Head of caudate nucleus (tissue), 42 donors: ENCODE results near the gene PLEKHA7.
A peak's percentile ranks its signal among the peaks of the same experiment; 100 is the strongest.

ENCODE experiments used
- DNase-seq, 42 donors: peaks; one replicate each; pipeline versions ENCODE4 v3.0.0 to v3.0.0-alpha.2; 2020 to 2021; ENCODE audit warnings: mixed read lengths in 7 of 42
- intact Hi-C: fragments of 100-400 bp; cut with DNase I; formaldehyde crosslinking; loops from one replicate; pipeline ENCODE4 v1.15.0; 2022

Gene PLEKHA7

DNA sequence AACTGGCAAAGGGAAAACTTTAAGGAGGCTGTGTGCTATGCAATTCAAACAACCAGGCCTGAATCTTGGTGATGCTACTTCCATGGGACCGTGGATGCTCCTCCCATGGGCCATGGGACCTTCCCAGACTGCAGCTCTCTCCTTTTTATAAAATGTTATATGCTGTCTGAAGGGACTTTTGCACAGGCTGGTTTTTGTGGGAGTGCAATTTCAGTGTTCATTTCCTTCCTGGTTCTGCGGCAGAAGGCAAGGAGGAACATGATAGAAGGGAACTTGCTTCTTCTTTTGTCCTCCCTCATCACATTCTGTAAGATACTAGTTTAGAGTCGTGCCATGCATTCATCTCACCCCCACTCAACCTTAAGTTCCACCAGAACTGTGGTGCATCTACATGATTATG lies 206.9 kb downstream of the PLEKHA7 start:
- intact Hi-C loops: no loop called here

DNA sequence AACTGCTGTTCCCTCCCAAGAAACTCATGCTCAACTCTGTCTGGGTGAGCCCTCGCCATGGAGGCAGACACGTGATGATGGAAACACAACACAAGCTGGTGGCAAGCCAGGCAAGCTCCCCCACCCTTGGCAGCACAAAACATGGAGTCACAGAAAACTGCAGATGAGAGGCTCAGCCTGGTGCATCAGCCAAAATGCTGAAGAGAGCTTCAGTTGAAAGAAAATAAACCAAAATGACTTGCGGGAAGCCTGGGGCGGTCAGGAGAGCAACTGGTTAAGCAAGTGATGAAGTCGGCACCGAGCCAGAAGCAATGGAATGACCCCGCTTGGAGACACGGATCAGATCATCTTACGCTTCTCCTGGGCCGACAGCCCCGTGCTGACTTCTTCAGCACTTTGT lies 207.4 kb downstream of the PLEKHA7 start:
- intact Hi-C loops: no loop called here
- DNase-seq: peak in 21 of 42 donors; percentile 11 to 77 (median 49)

More for the DNA sequence above, 206.9 kb downstream of the PLEKHA7 start:
- DNase-seq: no peak

DNA sequence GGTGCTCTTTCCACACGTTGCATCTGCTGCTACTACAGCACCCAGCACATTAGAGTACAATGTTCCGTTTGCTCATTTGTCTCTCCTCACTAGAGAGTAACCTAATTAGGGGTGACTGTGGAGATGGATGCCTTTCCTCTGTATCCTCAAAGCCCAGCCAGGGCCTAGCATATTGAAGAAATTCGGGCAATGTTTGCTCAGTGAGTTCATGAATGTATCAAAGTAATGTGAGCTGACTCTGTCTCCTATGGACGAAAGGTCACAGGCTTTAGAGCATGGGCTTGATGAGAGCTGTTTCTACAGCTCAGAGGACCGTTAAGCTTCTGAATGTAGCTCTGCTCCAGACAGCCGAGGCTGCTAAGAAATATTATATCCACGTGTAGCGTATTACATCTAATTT lies 208.3 kb downstream of the PLEKHA7 start:
- no peak for DNase-seq
- intact Hi-C loops: no loop called here

DNA sequence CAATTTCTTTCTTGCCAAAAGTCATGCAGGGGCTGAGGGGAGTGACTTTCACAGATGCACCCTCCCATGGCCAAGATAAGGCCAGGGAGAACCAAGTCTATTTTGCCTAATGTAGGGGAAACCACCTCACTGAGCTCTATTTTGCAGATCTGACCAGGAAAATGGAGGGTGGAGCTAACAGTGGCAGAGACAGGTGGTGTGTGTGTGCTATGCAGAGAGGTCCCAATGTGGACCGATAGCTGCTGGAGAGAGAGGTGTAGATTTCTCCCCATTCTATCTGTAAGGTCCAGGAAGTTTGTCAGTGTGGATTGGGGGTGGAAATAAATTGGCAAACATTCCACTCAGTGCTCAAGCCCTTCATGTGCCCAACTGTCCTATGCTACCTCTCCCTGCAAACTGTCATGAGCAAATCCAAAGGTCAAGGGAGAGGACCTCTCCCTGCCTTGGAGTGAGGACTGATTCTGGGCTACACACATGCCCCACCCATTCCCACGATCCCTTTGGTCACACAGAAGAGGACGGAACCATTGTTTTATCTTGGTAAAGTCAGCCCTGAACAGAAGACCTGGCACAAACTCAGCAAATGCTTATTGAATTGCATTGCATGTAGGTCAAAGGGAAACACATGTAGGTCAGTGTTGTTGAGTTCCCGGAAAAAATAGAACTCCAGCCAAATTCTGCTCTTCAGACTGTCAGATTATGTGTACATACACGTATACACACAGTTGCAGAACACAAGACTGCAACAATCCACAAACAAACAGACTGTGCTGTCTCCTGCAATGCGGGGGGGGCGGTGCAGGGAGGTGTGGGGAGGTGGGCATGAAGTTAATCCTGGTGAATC lies 209.9 kb downstream of the PLEKHA7 start:
- DNase-seq: no peak
- intact Hi-C loops: no loop called here

DNA sequence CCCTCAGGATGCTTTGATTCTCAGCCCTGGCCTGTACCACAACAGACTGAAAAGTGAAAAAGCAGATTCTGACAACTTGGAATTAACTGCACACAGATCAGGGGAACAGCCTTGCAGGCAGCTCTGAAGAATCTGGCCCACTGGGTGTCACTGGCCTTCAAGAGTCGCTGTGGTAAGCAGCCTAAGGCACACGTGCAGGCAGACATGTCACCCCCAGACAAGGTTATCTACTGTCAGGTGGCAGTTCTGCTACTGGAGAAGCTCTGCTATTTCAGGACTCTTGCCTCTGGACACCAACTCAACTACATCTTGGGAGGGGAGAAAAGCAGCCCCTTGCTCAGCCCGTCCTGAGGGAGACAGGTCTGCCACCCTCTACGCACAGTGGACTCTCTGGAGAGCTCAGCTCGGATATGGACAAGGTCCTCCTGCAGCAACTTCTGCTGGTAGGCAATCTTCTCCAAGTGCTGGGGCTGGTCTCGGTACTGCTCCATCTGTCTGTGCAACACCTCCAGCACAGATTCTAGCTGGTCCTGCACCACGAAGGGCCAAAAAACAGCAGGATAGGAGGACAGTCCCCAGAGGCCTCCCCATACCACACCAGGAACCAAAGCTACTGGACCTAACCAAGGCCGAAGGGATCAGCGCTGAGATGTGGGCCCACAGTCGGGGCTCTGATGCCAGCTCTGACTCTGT lies 212.8 kb downstream of the PLEKHA7 start:
- intact Hi-C loops: no loop called here
- DNase-seq: no peak

DNA sequence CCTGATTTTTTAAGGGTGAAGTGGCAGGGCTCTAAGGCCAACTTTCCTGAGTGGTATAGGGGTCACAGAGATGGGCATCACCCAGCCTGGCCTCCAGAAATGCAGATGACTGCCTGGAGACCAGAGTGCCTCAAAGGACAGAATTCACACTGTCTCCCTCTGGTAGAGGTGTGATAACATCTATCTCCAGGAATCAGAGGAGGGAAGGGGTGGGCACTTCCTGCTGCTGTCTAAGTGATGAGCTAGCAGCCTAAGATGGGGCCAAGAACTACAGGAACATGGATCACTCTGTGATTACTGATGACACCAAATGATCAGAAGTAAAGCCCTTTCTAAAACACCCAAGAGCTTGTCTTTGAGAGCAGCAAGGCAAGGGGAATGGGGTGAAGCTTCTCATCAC lies 213.8 kb downstream of the PLEKHA7 start:
- intact Hi-C loops: no loop called here
- DNase-seq: no peak

DNA sequence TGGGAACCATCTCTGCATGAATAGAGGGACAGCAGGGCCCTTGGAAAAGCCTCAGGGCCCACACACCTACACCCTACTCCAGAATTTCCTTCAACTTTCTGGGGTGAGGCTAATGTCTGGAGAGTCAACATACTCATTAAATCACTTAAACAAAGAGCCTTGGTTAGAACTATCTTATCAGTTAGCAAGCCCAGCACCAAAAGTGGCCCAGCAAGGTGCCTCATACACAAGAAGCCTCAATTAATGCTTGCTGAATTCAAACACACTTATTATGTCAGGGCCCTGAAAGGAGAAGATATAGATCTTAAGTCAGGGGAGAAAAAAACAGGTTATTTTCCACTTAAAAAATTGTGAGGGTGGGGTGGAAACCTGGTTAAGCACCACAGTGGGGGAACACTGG lies 214.3 kb downstream of the PLEKHA7 start:
- no peak for DNase-seq
- intact Hi-C loops: no loop called here

DNA sequence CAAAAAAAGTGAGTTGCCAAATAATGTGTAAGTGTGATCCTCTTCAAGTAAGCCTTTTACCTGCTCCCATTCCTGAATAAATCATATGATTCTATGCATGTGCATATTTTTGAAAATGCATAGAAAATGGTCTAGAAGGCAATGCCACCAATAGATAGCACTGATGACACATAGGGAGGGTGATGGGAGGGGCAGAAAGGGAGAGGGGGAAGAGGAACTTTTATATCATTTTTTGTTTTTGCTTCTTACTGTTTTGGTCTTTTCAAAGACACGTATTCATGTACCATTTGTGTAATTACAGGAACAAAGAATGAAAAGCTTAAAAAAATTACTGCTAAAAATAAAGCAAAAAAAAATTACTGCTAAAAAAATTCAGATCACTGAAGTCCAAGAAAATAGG lies 215.0 kb downstream of the PLEKHA7 start:
- no peak for DNase-seq

DNA sequence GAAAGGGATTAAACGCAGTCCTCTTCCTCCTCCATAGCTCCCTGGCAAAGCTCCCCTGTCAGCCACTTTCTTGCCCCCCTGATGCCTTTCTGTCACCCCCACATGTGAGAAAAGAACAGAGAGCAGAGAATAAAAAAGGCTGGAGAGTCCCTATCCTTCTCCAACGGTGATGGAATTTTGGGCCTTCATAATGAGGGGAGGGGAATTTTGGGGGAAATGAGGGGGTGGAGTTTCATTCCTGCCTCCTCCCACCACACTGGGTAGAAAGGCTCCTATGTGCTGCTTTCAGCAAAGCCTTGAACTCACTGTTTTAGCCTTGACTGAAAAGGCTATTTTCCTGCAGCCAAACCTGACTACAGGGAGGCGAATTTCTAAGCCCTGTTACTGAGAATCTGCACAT lies 216.4 kb downstream of the PLEKHA7 start:
- intact Hi-C loops: no loop called here
- DNase-seq: no peak

More for the DNA sequence above, 215.0 kb downstream of the PLEKHA7 start:
- intact Hi-C loops: no loop called here

DNA sequence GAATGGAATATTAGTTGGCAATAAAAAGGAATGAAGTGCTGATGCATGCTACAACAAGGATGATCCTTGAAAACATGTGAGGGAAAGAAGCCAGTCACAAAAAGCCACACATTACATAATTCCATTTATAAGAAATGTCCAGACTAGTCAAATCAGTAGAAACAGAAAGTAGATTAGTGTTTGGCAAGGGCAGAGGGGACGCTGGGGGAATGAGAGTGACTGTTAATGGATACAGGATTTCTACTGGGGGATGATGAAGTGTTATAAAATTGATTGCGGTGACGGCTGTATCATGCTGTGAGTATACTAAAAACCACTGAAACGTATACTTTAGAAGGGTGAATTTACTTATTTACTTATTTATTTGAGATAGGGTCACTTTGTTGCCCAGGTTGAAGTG lies 217.9 kb downstream of the PLEKHA7 start:
- DNase-seq: no peak
- intact Hi-C loops: no loop called here

DNA sequence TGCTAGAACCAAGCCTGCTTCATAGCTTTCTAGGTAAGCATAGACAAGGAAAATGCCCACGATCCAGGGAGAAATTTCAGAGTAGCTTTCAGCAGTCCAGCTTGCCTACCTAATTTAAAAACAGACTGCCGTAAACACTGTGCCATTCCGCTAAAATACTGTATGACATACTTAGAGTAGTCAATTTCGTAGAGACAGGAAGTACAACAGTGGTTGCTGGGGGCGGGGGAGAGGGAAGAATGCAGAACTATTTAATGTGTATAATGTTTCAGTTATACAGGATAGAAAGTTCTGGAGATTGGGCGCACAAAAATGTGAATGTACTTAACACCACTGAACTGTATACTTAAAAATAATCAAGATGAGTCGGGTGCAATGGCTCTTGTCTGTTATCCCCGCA lies 219.1 kb downstream of the PLEKHA7 start:
- peak in 1 of 42 donors; percentile 14 for DNase-seq
- intact Hi-C loops: no loop called here

DNA sequence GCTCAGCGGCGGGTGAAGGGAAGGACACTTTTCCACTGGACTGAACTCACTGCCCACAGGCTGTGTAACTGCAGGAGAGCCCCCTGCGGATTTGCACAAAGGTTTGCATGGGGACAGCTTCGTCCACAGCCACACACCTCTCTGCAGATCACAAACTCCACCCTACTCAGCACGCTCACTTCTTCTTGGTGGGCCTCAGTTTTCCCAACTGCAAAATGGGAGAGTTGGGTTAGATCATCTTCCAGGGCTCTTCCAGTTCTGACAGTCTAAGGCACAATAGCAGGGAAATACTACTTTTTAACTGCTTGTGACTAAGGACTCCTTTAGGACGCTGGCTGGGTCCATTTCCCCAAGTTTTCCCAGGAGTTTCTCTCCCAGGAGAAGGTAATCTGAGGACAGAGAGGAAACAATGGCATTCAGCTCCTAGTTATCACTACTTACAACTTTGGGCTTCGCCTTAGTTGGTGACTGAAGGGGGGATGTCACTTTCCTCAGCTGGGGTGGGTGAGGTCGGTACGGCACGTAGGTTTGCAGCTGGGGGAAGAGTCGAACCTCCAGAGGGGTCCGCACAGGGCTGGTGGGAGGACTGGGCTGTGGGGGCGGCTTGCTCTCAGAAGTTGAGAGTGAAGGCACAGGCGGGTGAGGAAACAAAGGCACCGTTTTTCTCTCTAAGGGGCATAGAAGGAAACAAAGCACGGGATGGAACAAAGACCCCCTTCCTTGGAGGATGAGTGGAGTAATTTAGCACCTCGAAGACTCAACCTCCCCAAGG lies 220.0 kb downstream of the PLEKHA7 start:
- intact Hi-C loops: no loop called here

DNA sequence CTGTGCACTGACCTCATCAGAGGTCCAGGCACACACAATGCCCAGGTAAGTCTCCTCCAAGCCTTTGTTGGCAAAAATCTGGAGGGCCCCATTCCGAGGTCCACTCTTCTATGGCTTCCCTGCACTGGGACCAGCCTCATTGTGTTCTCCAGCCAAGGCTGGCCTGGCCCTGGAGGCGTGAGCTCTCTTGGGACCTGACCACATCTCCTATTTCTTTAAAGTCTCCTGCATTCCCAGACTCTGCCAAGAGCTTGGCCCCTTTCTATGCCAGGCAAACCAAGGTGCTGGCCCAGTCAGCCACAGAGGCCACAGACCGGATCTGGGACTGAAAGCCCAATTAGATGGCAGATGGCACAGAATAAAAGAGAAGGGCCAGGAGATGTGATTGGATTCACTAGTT lies 220.7 kb downstream of the PLEKHA7 start:
- intact Hi-C loops: no loop called here
- DNase-seq: no peak

More for the DNA sequence above, 220.0 kb downstream of the PLEKHA7 start:
- DNase-seq: no peak

DNA sequence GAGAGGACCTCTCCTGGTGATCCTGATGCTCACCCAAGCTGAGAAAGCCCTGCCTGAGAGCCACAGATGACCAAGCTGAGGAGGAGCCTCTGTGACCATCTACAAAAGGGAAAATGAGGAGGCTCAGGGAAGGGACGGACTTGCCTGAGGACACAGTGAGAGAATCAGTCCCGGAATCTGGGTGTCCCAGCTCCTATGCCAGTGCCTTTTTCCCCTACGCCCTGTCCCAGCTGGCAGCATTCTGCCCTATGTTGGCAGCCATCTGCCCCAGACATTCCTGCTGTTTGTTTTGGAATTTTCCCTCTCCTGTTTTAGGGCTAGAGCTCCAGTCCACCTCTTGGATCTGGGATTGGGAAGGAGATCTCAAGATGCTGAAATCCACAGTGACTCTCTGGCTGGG lies 221.2 kb downstream of the PLEKHA7 start:
- no peak for DNase-seq
- intact Hi-C loops: no loop called here

DNA sequence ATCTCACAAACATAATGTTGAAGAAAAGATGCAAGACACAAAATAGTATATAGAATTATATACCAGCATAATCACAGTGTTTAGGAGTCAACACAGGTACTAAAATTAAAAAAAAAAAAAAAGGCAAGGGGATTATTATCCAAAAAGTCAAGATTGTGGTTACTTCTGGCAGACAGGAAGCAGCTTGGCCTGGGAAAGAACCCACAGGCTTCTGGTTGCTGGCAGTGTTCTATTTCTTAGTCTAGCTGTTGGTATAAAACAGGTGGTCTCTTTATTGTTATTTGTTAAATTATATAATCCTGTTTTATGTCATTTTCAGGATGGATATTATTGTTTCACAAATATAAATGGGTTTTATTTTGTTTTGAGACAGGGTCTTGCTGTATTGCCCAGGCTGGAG lies 221.8 kb downstream of the PLEKHA7 start:
- intact Hi-C loops: no loop called here
- DNase-seq: no peak

DNA sequence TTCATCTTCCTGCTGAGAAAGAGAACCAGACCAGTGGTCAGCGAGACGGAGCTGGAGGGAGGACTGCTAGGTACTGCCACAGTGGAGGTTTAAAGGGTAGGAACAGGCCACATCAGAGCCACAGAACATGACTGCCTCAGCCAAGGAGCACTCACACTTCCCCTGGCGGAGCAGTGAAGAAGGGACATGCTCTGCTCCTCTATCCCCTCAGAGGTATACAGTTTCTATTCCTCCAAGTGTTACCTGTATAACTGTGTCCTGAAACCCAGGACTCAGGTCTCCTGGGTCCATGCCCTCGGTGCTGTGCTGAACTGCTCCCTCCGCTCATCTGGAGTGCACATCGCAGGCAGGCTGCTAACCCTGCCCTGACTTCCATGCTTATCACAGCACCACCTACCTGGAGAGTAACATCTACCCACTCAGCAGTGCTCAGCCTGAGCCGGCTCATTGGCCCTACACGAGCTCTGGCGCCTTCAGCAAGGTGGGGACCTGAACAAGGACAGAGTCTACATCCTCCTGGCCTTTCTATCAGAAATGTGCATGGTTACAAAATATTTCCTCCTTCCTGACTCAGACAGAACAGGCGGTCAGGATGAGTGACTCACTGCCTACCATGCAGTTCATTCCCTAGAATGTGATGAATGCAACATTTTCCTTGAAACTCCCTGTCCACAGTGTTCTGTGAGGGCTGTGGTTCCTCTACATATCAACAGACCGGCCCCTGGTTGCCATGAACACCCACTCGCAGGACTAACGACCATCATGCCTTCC lies 222.8 kb downstream of the PLEKHA7 start:
- intact Hi-C loops: no loop called here
- DNase-seq: peak in 31 of 42 donors; percentile 10 to 77 (median 44)

DNA sequence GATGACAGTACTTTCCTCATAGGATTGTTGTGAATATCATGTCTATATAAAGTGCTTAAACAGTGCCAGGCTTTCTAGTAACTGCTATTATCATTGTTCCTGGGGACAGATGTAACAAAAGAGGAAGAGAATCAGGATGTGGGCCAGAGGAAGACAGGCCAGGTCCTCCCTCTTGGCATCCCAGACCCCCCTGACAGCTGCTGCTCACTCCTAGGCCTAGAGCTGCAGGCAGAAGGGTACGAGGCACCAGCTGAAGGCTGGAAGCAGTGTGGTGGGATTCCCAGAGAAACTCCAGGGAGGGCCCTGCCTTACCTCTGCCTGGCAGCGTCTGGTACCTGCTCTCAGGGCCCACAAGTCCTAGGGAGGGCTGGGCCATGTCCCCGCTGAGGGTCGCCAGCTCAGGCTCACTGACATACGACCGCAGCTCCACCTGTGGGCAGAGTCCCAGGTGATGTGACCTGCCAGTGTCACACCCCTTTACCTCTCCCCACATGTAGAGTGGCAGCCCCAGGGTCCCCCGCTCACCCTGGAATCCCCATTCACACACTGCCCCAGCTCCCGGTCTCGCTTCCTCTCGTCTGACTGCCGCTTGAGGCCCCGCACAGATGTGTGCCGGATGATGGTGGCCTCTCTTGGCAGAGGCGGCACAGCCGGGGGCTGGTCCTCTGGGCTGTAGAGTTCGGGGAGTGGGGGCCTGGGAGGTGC lies 223.6 kb downstream of the PLEKHA7 start:
- no peak for DNase-seq
- intact Hi-C loops: no loop called here
